HepG2 (cell line): ENCODE data around the gene ABCC12. TPM values are rescaled to one million over a fixed set of nuclear protein-coding genes. Genes with fewer than 3 reads are reported as not detected.

Experiments used
- CREB1 ChIP-seq, 2 experiments: fragments of 450-650 bp in 1 of 2; IDR thresholded peaks; 2 replicates each; pipeline ENCODE4 v1.6.1; 2016 to 2017; ENCODE audit warnings: control low read depth in 1 of 2, mild to moderate bottlenecking in 1 of 2, missing compliant biosample characterization in 1 of 2, missing genetic modification characterization in 1 of 2
- GPBP1L1 ChIP-seq: sonication (generic); formaldehyde crosslinking; IDR thresholded peaks from 2 replicates; pipeline ENCODE4 v1.5.0; 2020; ENCODE audit warnings: mild to moderate bottlenecking, missing genetic modification reagents
- PCBP2 ChIP-seq: fragments of 200-400 bp; formaldehyde crosslinking; optimal IDR thresholded peaks from 2 replicates; pipeline ENCODE3; 2018; ENCODE audit warnings: low read length, low read depth; ENCODE audit not compliant: poor library complexity, severe bottlenecking
- PHF8 ChIP-seq: sonication (generic); formaldehyde crosslinking; IDR thresholded peaks from 2 replicates; pipeline ENCODE4 v1.5.0; 2020; ENCODE audit warnings: missing genetic modification reagents
- POLR2A ChIP-seq, 2 experiments: IDR thresholded peaks; 2 replicates each; pipeline ENCODE4 v1.6.1; 2011; ENCODE audit warnings: low read depth in 2 of 2, low read length in 2 of 2, mild to moderate bottlenecking in 1 of 2, moderate library complexity in 1 of 2; ENCODE audit not compliant: insufficient read depth in 1 of 2
- POLR2G ChIP-seq: fragments of 200-400 bp; formaldehyde crosslinking; IDR thresholded peaks from 2 replicates; pipeline ENCODE4 v1.6.1; 2018; ENCODE audit warnings: mild to moderate bottlenecking, low read depth, low read length, moderate library complexity
- RBFOX2 ChIP-seq: fragments of 200-400 bp; formaldehyde crosslinking; IDR thresholded peaks from 2 replicates; pipeline ENCODE4 v1.6.1; 2017; ENCODE audit warnings: low read depth, mild to moderate bottlenecking, low read length
- TFE3 ChIP-seq: IDR thresholded peaks from 2 replicates; pipeline ENCODE4 v1.6.1; 2016
- ZNF136 ChIP-seq: sonication (generic); formaldehyde crosslinking; IDR thresholded peaks from 2 replicates; pipeline ENCODE4 v1.8.1; 2022; ENCODE audit warnings: low read depth, mild to moderate bottlenecking, moderate library complexity, missing genetic modification reagents
- ZNF20 ChIP-seq: sonication (generic); formaldehyde crosslinking; IDR thresholded peaks from 2 replicates; pipeline ENCODE4 v1.4.0; 2020; ENCODE audit warnings: mild to moderate bottlenecking, moderate library complexity, missing genetic modification reagents
- ZNF878 ChIP-seq: sonication (generic); formaldehyde crosslinking; IDR thresholded peaks from 2 replicates; pipeline ENCODE4 v1.8.1; 2023; ENCODE audit warnings: mild to moderate bottlenecking, missing genetic modification reagents, moderate library complexity
- ZSCAN31 ChIP-seq: sonication (generic); formaldehyde crosslinking; IDR thresholded peaks from 2 replicates; pipeline ENCODE4 v1.5.0; 2020; ENCODE audit warnings: low read depth, mild to moderate bottlenecking, missing genetic modification reagents
- polyA plus RNA-seq, 8 experiments: library from polyadenylated mRNA; depleted of rRNA in 3 of 8; stranded (reverse) in 7 of 8; unstranded in 1 of 8; fragments of >200 nt; fragmentation: Illumina TruSeq in 4 of 8; extraction: Trizol in 4 of 8; gene quantifications; 2 replicates each; pipeline versions ENCODE4 v1.2.1 to v1.2.3, GENCODE V29; 2011 to 2016; ENCODE audit warnings: low read depth in 4 of 8, missing spikeins in 1 of 8, mixed read lengths in 1 of 8; ENCODE audit not compliant: insufficient read depth in 1 of 8
- total RNA-seq, 5 experiments: library from RNA; depleted of rRNA; stranded (reverse); fragments of >200 nt; fragmentation: Illumina TruSeq; extraction: Trizol; gene quantifications; 2 replicates each; pipeline ENCODE4 v1.2.3, GENCODE V29; 2016; ENCODE audit warnings: low read depth in 1 of 5
- TF ChIP-seq, protein P1 (sequence below): sonication (generic); formaldehyde crosslinking; IDR thresholded peaks from 2 replicates; pipeline ENCODE4 v1.5.0; 2020; ENCODE audit warnings: missing genetic modification reagents
- TF ChIP-seq, protein P2 (sequence below): sonication (generic); formaldehyde crosslinking; IDR thresholded peaks from 2 replicates; pipeline ENCODE4 v1.8.0; 2022; ENCODE audit warnings: mild to moderate bottlenecking, missing genetic modification reagents; ENCODE audit not compliant: insufficient replicate concordance

The ABCC12 gene
- total and polyA plus RNA-seq, 2 of the 13 experiments (the other 11 are each of a cell fraction or from before 2014, with no cell fraction given), result not detected

GRCh38 chr16:48204825-48205151 is 49.0 kb upstream of the ABCC12 start (continued):
- no peak; the same call in 1 of the 2 replicates for TF ChIP-seq ZNF878 (CRISPR knock-in tag)
- TF ChIP-seq PCBP2, result no peak
- peak; percentile 34; the same call in 1 of the 2 replicates for TF ChIP-seq RBFOX2
- TF ChIP-seq ZNF136 (CRISPR knock-in tag), result 0 out of 2 replicates have a peak, but pooled peaks have one; percentile 4
- peak; percentile 34; the same call in 1 of the 2 replicates for TF ChIP-seq PHF8 (CRISPR knock-in tag)
- TF ChIP-seq, protein P1, sequence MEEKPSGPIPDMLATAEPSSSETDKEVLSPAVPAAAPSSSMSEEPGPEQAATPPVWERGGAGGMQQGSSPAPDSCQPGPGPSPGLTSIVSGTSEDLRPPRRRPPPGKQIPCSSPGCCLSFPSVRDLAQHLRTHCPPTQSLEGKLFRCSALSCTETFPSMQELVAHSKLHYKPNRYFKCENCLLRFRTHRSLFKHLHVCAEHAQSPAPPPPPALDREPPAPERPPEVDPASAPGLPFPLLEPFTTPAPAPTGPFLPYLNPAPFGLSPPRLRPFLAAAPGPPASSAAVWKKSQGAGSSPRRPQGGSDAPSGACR (CRISPR knock-in tag), result peak; percentile 6; the same call in 1 of the 2 replicates
- no peak for TF ChIP-seq GPBP1L1 (CRISPR knock-in tag)
- TF ChIP-seq CREB1 (IDR thresholded peaks at IDR 0.05), result no peak
- TF ChIP-seq CREB1 (CRISPR knock-in tag; IDR thresholded peaks at IDR 0.05), result peak; percentile 22
- TF ChIP-seq ZNF20, result 0 out of 2 replicates have a peak, but pooled peaks have one; percentile 47
- TF ChIP-seq, protein P2, sequence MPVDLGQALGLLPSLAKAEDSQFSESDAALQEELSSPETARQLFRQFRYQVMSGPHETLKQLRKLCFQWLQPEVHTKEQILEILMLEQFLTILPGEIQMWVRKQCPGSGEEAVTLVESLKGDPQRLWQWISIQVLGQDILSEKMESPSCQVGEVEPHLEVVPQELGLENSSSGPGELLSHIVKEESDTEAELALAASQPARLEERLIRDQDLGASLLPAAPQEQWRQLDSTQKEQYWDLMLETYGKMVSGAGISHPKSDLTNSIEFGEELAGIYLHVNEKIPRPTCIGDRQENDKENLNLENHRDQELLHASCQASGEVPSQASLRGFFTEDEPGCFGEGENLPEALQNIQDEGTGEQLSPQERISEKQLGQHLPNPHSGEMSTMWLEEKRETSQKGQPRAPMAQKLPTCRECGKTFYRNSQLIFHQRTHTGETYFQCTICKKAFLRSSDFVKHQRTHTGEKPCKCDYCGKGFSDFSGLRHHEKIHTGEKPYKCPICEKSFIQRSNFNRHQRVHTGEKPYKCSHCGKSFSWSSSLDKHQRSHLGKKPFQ (CRISPR knock-in tag), result peak; percentile 11
- TF ChIP-seq POLR2A (IDR thresholded peaks at IDR 0.05; ENCODE audit: insufficient read depth in 1 of 2, low read depth in 2 of 2, low read length in 2 of 2), result peak in 1 of 2 experiments; percentile 33; a peak in 1 of 4 replicates
- TF ChIP-seq TFE3 (CRISPR knock-in tag), result 0 out of 2 replicates have a peak, but pooled peaks have one; percentile 1
- TF ChIP-seq ZSCAN31 (CRISPR knock-in tag), result no peak
- peak; percentile 76; the same call in 1 of the 2 replicates for TF ChIP-seq POLR2G
- TF ChIP-seq, all 625 proteins: peak for 22
